ENCODE data around the gene CEL.

Gene CEL

DNA sequence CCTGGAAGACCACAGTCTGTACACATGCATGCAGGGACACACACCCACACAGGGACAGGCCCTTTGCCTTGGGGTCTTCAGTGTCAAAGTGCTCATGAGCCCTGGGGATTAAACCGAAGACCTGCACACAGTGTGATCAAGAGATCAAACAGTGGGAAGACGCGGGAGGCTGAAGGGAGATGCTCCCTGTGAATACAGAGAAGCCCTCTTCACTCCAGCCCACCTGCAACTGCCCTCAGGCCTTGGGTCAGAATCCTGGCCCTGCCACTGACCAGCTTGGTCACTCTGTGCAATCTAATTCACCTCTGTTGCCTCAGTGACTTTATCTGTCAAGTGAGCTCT is 56.4 kb downstream of the CEL start:
- DNase-seq (ENCODE audit: low read depth) = no peak

DNA sequence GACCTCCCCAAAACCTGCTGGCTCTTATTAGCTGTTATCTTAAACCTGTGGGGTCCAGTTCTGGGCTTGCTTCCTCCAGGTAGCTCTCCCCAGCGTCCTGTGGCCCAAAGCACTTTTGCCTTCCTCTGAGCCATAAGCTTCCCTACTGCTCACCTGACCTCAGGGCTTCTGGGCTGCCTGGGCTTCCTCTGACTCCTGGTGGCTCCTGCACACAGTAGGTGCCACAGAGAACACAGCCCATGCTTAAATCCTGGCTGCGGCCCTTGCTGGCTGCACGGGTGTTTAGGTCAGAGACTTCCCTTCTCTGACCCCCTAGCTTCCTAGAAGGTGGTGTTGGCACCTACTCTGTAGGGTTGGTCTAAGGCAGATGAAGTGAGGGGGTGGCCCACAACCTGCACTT is 56.8 kb downstream of the CEL start:
- no peak for DNase-seq (ENCODE audit: low read depth)

GRCh38 chr9:133119103-133119845 is 57.5 kb downstream of the CEL start:
- DNase-seq (ENCODE audit: low read depth) = no peak

DNA sequence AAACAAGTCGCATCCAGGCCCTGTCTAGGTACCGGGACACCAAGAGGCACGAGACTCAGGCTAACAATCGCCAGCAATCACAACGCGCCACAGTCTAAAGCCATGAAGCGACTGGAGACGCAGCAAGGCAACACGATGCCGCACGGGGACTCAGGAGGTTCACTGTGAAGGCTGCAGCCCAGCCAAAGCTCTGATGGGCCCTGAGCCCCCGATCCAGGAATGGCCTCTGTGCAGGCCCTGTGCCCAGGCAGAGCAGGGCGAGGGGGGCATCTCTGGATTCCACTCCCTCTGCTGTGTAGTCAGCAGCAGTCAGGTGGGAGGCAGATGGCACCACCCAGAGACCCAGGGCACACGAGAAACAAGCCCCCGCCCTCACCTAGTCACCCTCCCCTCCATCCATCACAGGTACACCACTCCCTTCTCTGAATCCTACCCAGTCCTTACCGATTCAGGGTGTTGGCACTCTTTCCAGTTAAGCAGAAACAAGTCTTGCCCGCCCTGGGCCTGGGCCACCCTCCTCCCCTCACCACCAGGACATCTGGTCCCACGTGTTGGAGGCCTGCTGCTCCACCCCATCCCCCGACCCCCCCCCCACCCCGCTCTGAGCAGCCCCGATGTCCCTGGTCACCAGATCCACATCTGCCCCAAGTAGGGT is 58.2 kb downstream of the CEL start:
- DNase-seq (ENCODE audit: low read depth) = no peak

DNA sequence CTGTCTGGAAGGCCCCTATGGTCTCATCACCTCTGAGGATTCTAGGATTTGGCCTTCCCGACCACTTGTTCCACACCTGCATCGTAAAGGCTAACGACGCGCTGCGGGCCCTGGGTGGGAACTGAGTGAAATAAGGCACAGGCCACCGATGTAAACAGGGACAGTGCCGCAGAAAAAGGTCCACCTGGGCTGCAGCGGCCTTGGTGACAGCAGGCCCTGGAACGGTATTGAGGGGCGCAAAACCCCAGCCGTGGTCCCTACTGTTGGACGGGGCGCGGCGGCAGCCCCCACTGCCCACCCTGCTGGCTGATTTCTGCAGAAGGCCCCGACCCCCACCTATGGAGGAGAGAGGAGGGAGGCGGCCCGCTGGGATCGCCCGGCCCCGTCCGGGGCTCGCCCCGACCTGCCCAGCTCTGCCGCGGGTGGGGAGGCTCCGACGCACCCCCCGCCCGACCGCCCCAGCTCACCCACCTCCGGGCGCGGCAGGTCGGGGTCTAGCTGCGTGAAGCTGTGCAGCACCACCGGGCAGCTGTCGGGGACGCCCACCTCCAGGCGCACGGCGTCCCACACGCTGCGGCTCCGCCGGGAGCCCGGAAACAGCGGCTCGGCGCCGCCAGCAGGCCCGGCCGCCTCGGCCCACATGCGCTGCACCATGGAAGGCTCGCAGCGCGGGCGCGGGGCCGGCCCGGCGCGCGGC is 58.9 kb downstream of the CEL start:
- DNase-seq (ENCODE audit: low read depth) = no peak
